SKM-1 (cell line): ENCODE measurements around the gene DGKB.

Source experiments
- DNase-seq: peaks from one replicate; lab custom pipeline; 2025; ENCODE audit not compliant: unreplicated experiment; lab: John Stamatoyannopoulos, UW

Gene DGKB

GRCh38 chr7:14233076-14233867 lies 669.3 kb downstream of the DGKB start:
- no peak for DNase-seq

DNA sequence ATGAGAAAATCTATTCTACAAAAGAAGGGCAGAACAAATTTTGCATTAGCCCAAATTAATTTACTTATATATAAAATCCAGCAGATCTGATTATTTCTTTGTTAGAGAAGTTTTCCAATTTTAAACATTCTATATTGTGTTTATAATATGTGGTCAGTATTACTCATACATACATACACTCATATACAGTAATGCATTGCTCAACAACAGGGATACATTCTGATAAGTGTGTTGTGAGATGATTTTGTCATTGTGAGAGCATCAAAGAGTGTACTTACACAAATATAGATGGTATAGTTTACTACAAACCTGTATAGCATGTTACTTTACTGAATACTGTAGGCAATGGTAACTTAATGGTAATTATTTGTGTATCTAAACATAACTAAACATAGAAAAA lies 673.5 kb downstream of the DGKB start:
- no peak for DNase-seq

DNA sequence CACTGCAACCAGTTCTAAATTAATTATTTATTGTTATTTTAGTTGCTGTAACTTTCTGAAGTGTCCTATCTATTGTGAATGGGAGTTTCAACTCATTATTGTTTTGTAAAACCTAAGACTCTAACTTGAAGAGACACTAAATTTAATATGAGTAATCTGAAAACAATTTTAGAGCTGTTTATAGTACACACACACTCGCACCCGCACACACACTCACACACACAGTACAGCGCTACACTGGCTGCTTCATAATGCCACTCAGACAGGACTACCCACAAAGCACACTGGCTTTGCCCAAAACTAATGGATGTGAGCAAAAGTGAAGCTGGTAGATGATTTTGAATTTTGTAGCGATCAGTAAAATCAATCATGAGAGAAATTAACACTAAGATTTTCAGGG lies 674.2 kb downstream of the DGKB start:
- DNase-seq, result no peak

DNA sequence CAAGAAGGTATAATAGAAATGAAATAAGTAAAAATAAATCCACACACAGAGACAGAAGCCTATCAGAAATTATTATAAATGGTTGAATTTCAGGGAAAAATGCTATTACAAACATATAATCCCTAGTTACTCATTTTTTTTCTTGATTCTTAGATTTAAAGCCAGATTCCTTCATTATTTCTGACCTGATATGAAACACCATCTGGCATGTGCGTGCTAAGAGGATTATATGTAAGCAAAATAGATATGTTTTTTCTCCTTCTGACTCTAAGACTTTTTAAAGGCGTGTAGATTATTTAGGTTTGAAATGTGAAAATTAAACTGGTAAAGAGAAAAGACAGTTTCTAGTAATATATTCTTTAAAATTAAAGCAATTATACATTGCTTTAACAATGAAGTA lies 676.4 kb downstream of the DGKB start:
- no peak for DNase-seq

DNA sequence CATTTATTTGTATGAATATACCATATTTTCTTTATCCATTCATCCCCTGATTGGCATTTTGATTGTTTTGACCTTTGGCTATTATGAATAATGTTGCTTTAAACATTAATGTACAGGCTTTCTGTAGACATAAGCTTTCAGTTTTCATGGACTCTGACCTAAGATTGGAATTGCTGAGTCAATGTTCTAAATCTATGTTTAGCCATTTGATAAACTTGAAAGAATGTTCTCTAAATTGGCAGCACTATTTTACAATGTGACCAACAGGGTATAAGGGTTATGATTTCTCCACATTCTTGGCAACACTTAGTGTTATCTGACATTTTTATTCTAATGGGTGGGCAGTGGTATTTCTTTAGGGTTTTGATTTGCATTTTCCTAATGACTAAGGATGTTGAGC lies 683.4 kb downstream of the DGKB start:
- no peak for DNase-seq

DNA sequence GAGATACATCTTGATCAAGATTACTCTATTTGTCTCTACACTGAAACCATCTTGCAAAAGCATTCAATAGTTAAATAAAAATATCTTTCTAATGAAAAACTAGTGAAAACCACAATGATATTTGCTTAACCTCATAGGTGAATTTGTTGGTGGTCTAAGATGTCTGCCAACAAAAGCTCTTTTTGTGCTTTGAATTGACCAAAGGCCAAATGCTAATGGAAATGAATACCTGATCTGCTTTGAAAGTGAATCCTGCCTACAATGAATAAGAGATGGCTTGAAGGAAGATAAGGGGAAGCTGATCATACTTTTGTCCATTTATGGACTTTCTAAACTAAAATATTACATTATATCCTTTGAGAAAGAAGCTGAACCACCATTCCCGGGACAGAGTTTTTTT lies 684.2 kb downstream of the DGKB start:
- no peak for DNase-seq

DNA sequence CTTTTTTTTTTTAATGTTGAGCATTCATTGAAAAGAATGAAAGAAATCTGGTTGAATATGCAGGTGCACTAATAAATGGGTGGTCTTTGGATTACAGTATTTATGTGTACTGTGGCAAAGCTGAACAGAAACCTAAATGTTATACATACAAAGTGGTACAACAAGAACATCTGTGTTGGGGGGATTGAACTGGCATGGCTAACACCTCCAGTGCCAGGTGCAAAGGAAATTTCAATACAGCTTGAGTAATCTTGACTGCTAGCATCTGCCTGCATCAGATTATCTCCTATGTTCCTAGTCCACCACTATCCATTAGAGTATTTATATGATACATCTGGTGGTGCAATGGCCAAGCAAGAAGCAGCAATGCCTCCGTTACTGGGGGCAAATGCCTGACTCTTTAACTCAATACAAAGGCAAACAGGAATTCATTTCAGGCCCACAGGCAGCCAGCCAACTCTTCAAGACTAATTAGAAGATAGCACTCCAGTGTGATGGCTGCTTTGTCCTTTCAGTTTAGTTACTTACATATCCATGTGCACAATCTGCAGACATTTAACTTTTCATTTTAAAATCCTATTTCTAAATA lies 692.6 kb downstream of the DGKB start:
- DNase-seq, result no peak

DNA sequence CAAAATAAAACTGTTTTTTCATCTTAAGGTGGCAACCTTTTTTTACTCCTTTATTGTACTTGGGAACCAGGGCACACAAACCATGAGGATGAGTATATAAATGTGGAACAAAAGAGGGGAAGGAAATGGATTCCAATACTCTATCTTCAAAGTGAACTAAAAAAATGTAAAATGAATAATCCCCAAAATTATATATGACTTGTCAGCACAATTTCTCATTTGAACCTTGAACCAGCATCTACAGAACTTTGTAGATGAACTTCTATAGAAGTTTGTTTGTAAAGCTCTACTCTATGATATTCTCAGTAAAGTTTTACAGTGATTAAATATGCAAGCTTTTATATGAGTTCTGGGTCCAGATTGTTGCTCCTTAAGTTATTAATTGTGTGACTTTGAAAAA lies 694.8 kb downstream of the DGKB start:
- no peak for DNase-seq

DNA sequence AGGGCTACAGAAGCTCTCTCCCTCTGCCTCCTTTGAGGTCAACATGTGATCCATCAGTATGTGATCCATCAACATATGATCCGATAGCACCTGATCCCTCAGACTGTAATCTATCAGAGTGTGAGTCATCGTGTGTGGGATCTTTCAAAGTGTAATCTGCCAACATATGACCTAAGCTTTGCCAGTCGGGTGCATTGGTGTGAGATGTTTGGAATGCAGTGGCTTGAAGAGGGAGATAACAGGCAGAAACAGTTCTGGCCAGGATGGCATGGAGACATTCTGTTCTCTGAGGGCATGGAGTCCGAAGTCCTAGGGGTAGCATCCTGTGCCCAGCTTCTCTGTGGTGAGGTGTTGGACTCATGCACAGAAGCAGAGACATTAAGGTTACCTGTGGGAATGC lies 695.4 kb downstream of the DGKB start:
- DNase-seq, result no peak

DNA sequence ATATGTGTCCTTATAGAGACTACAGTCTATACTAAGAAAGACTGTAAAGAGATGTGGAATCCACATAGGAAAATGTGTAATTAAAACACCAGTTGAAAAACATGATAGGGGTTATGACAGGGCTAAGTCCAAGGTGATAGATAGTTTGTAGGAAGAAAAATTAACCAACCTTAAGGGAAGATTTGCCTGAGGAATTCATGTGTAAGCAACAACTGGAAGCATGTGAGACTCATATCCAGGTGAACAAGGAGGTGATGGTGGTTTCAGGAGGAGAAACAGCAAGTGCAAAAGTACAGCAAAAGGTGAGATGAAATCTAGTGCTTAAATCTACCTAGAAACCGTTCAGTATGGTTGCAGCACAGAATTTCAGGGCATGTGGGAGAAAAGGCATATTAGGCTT lies 696.4 kb downstream of the DGKB start:
- no peak for DNase-seq

DNA sequence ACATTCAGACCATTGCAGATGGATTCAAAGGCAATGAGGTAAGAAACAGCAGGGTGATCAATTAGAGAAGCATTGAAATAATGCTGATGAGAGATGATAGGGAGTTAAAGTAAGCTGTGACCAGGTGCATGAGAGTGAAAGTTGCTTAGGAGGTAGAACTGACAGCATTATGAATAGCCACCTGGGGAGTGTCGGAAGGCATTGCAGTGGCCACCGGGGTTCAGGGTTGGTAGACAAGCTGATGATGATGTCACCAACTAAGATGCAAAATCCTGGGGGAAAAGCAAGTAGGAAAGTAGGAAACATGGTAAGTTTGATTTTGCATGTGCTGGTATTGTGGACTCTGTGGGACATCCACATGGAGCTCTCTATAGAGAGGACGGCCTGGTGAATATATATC lies 701.2 kb downstream of the DGKB start:
- DNase-seq, result no peak

- DNase-seq, result no peak
Measured at GRCh38 chr7:14199336-14199735, 703.2 kb downstream of the DGKB start.

- DNase-seq, result no peak
Measured at GRCh38 chr7:14197280-14197679, 705.3 kb downstream of the DGKB start.

GRCh38 chr7:14196555-14196954 lies 706.0 kb downstream of the DGKB start:
- no peak for DNase-seq

DNA sequence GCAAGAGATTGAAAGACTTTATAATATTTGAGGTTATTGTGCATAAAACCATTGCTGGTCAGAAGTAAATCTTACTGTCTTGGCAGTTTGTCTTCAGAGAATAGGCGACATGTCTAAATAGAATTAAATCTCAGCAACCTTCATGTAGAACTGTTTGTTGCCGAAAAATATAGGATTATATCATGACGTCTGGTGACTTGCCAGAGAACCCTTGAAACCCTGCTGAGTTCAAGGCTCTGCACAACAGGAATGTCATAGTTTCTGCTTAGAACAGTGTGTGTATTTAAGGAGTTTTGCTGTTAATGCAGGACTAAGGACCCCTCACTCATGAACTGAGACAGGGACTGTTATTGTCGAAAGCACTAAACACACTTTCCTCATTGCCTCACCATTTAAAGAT lies 706.7 kb downstream of the DGKB start:
- DNase-seq, result no peak

- DNase-seq, result no peak
Measured at GRCh38 chr7:14195079-14195478, 707.5 kb downstream of the DGKB start.

- no peak for DNase-seq
Measured at GRCh38 chr7:14191686-14192098, 710.9 kb downstream of the DGKB start.

- no peak for DNase-seq
Measured at GRCh38 chr7:14184292-14184864, 718.2 kb downstream of the DGKB start.

DNA sequence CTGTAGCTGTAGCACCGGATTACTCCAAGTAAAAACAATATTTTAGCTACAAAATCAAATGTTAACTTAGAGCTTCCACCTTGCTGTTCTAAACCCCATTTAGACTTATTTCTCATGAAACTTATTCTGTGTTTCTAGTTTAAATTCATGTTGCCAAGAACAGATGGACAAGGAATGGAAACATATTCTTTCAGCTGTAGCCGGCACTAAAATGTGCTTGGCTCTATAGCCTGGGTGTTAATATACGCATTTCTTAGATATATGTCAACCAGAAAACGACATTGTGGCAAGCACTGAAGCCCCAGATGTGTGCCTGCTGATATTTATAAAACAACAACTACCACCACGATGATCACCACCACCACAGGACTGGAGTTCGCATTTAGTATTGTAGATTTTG lies 722.8 kb downstream of the DGKB start:
- no peak for DNase-seq

- DNase-seq, result no peak
Measured at GRCh38 chr7:14177876-14178275, 724.7 kb downstream of the DGKB start.

GRCh38 chr7:14170872-14171271 lies 731.7 kb downstream of the DGKB start:
- DNase-seq, result no peak

GRCh38 chr7:14158111-14158510 lies 744.4 kb downstream of the DGKB start:
- no peak for DNase-seq

DNA sequence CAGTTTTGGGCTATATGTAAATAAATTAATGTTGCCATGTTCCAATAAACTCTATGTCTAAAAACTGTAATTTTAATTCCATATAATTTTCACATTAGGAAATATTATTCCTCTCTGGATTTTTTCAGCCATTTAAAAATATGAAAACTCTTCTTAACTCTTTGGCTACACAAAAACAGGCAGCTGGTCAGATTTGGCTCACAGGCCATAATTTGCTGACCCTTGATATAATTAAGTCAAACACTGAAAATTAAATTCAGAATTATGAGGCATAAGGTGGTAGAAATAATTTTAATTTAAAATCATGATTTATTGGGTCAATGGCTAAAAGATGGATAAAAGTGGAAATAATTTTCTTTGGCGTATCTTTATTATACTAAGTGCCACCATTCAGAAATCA lies 746.1 kb downstream of the DGKB start:
- DNase-seq, result no peak
